Right lobe of liver (tissue), 6 donors: ENCODE measurements around the gene RETREG1. TPM values are rescaled to one million over a fixed set of nuclear protein-coding genes. Genes with fewer than 3 reads are reported as not detected.

ENCODE experiments used
- ATAC-seq, 4 donors: fragments of 200-7000 bp; cut with Tn5 transposase; one replicate each; pipeline ENCODE4 v1.9.1; 2020; ENCODE audit warnings: mild to moderate bottlenecking in 4 of 4, moderate library complexity in 4 of 4
- DNase-seq, 3 donors: peaks; one replicate each; pipeline ENCODE4 v3.0.0-alpha.2; 2020
- H3K27ac ChIP-seq, 3 donors: fragments of 200-600 bp; one replicate each; pipeline ENCODE4 v1.8.0; 2022
- H3K27me3 ChIP-seq, 2 donors: fragments of 200-600 bp; one replicate each; pipeline ENCODE4 v1.8.0; 2022
- H3K36me3 ChIP-seq, 4 donors: fragments of 200-600 bp; sonication (generic) in 1 of 4; one replicate each; pipeline versions ENCODE4 v1.5.1 to v1.8.0; 2017 to 2022; ENCODE audit warnings: control low read depth in 1 of 4
- H3K4me1 ChIP-seq, 4 donors: fragments of 200-600 bp; sonication (generic) in 1 of 4; one replicate each; pipeline versions ENCODE4 v1.5.1 to v1.8.0; 2017 to 2022; ENCODE audit warnings: control low read depth in 1 of 4
- H3K4me3 ChIP-seq, 3 donors: fragments of 200-600 bp; one replicate each; pipeline ENCODE4 v1.8.0; 2022
- H3K9me3 ChIP-seq, 4 donors: fragments of 200-600 bp; sonication (generic) in 1 of 4; one replicate each; pipeline versions ENCODE4 v1.5.1 to v1.8.0; 2017 to 2022; ENCODE audit warnings: control low read depth in 1 of 4
- POLR2A ChIP-seq: fragments of 450-650 bp; IDR thresholded peaks from one replicate; pipeline ENCODE4 v1.6.1; 2017; ENCODE audit warnings: antibody characterized with exemption, mild to moderate bottlenecking
- WGBS: methylation state at CpG from one replicate; pipeline ENCODE4 v1.1.6; 2018; ENCODE audit warnings: low coverage, low lambda C conversion rate; ENCODE audit not compliant: insufficient coverage; ENCODE audit errors: missing lambda C conversion rate; 5-methylcytosine and 5-hydroxymethylcytosine counted together
- intact Hi-C, 2 donors: fragments of 100-400 bp; cut with DNase I; formaldehyde crosslinking; loops; one replicate each; pipeline versions ENCODE4 v1.11.2 to v1.14.1; 2022
- total RNA-seq, 6 experiments: library from RNA; depleted of rRNA in 2 of 6; stranded (reverse); fragments of >200 nt in 2 of 6; fragmentation: NEBNext Ultra II Directional in 3 of 6; extraction: Animal tissue kit (Norgen Biotek cat#: 25700) in 3 of 6; gene quantifications; one replicate each; pipeline versions ENCODE4 v1.1.0 to v1.2.4, GENCODE V29; 2016 to 2023
- TF ChIP-seq, protein P1 (sequence below), 4 donors: fragments of 200-600 bp in 3 of 4; fragments of 450-650 bp in 1 of 4; IDR thresholded peaks; one replicate each; pipeline versions ENCODE4 v1.5.1 to v1.8.0; 2016 to 2022; ENCODE audit warnings: antibody characterized with exemption in 4 of 4, mild to moderate bottlenecking in 2 of 4
- donor health status: DM: no; HTN: yes; CAD: no.
- donor health status: DM: no; HTN: no; CAD: no.
- donor health status: DM: no; HTN: no; CAD: no.
- donor health status: DM: no; HTN: yes; CAD: no.
- donor health status: DM: no; HTN: yes; CAD: no.

The RETREG1 gene
- total RNA-seq, 6 experiments from 2014 or later, result 17.2 to 70.8 (median 30.2) TPM

DNA sequence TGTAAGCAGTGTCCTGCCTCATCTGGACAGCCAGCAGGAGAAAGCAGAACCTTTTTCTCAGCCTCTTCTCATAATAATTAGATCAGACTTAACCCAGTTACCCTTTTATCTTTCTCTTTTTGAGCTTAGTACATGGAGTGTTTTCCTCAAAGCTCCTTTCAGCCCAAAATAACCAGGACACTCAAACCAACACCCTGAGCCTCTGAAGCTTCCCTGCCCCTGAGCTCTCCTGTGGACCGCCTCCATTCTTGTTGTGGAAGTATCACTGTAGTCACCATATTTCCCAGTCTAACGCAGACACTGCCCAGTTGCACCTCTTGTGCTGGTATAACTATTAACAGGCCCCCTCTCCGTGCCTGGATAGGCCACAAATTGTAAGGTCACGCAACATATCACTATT, 97.4 kb downstream of the RETREG1 start:
- intact Hi-C loops, result no loop called here
- Histone ChIP-seq H3K27ac (no peak overlapping the region), H3K4me3 (no peak overlapping the region), H3K27me3 (no peaks in the 10 kb centered on the region), H3K4me1 (peaks cover 0 to 11% (median 3%) of the 10 kb centered on the region in 4 donors), H3K36me3 (no peaks in the 10 kb centered on the region), H3K9me3 (no peaks in the 10 kb centered on the region)
- DNase-seq (no peak), ATAC-seq (no peak)
- WGBS, result 100% methylated on average over 4 of the region's 4 CpGs
- TF ChIP-seq POLR2A, result no peak
- TF ChIP-seq, protein P1, sequence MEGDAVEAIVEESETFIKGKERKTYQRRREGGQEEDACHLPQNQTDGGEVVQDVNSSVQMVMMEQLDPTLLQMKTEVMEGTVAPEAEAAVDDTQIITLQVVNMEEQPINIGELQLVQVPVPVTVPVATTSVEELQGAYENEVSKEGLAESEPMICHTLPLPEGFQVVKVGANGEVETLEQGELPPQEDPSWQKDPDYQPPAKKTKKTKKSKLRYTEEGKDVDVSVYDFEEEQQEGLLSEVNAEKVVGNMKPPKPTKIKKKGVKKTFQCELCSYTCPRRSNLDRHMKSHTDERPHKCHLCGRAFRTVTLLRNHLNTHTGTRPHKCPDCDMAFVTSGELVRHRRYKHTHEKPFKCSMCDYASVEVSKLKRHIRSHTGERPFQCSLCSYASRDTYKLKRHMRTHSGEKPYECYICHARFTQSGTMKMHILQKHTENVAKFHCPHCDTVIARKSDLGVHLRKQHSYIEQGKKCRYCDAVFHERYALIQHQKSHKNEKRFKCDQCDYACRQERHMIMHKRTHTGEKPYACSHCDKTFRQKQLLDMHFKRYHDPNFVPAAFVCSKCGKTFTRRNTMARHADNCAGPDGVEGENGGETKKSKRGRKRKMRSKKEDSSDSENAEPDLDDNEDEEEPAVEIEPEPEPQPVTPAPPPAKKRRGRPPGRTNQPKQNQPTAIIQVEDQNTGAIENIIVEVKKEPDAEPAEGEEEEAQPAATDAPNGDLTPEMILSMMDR (IDR thresholded peaks at IDR 0.05), result no peak

DNA sequence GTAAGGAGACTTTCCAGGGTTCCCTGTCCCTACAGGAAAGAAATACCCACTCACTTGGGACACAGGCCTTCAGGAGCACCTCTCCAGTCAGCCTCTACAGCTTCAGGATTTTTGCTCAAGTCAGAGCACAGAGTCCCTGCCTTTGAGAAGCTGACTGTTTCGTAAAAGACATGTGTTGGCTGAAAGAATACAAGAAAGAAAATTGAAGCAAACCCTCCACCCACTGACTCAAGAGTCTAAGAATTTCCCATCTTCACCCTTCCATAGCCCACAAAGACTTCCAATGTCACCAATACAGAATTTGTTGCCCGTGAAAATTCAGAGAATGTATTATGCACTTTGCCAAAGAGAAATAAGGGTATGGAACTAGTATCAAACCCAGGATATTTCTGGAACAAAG, 98.2 kb downstream of the RETREG1 start:
- Histone ChIP-seq H3K4me3 (no peak overlapping the region), H3K9me3 (no peaks in the 10 kb centered on the region), H3K27ac (no peak overlapping the region), H3K27me3 (no peaks in the 10 kb centered on the region), H3K4me1 (peaks cover 0 to 11% (median 3%) of the 10 kb centered on the region in 4 donors), H3K36me3 (no peaks in the 10 kb centered on the region)
- intact Hi-C loops, result no loop called here
- 90% methylated on average over 2 of the region's 2 CpGs for WGBS
- DNase-seq, result no peak
- TF ChIP-seq, protein P1 (IDR thresholded peaks at IDR 0.05), result no peak
- TF ChIP-seq POLR2A, result no peak
- ATAC-seq, result no peak

DNA sequence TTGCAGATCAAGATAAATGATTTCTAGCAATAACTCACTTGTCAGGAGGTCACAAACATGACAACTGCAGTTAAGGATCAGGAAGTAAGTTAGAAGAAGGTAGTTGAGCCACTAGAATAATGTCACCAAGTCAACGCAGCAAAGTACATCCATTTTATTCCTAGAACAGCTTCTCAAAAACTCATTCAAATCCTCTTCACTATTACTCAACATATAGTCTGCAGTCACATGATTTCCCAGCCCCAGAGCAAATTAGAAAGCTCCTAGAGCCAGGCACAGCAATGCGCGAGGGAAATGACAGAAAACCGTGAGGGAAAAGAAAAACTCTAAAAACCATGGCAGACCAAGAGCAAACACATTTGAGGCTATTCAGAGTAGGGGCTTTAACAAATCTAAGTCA, 101.3 kb downstream of the RETREG1 start:
- TF ChIP-seq, protein P1 (IDR thresholded peaks at IDR 0.05), result no peak
- TF ChIP-seq POLR2A, result no peak
- DNase-seq (no peak), ATAC-seq (no peak)
- Histone ChIP-seq H3K36me3 (no peaks in the 10 kb centered on the region), H3K27ac (no peak overlapping the region), H3K9me3 (no peaks in the 10 kb centered on the region), H3K4me3 (no peak overlapping the region), H3K27me3 (no peaks in the 10 kb centered on the region), H3K4me1 (peaks cover 0 to 3% (median 0%) of the 10 kb centered on the region in 4 donors)
- WGBS, result 96% methylated on average over 4 of the region's 4 CpGs
- intact Hi-C loops, result no loop called here

DNA sequence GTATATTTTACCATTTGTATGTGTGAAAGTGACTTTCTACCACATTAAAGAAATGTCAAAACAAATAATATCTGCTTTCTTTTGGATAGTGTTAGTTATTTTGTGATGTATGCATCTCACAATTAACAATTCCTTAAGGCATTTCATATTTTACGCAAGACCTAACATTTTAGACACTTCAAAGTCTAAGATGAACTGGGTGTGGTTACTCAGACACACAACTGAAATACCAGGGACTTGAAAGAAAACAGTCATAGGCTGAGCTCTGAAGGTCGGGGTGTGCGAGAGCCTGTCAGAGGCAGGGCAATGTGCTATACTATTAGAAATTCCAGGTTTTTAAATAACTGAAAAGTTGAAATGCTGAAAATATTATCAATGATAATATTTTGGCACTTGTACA, 106.7 kb downstream of the RETREG1 start:
- DNase-seq (no peak), ATAC-seq (no peak)
- no peaks in the 10 kb centered on the region for H3K27me3 ChIP-seq
- peak overlapping the region in 2 of 3 donors; percentile 94 to 99 for H3K27ac ChIP-seq
- no peak overlapping the region for H3K4me3 ChIP-seq
- intact Hi-C loops, result no loop called here
- H3K4me1 ChIP-seq, result peaks cover 0 to 19% (median 6%) of the 10 kb centered on the region in 4 donors
- no peaks in the 10 kb centered on the region for H3K9me3 ChIP-seq
- no peaks in the 10 kb centered on the region for H3K36me3 ChIP-seq
- WGBS, result 95% methylated on average over 3 of the region's 3 CpGs
- no peak for TF ChIP-seq POLR2A
- TF ChIP-seq, protein P1 (IDR thresholded peaks at IDR 0.05), result no peak
